Endothelial cell of umbilical vein (primary cell): Measurements from ENCODE around the gene COX6B1. TPM values are rescaled to one million over a fixed set of nuclear protein-coding genes. Genes with fewer than 3 reads are reported as not detected.

ENCODE experiments used
- BruUV-seq: library from RNA; stranded (reverse); fragments of 400-500 nt; replicated peaks from 2 replicates; lab custom pipeline; 2021; lab: Mats Ljungman, UMichigan
- CTCF ChIA-PET: fragments of 300-600, 350-600 bp; sonication (Branson Sonifier 250); formaldehyde crosslinking; loops from one replicate; lab custom pipeline; 2021; ENCODE audit warnings: antibody characterized with exemption, inconsistent platforms; lab: Charles Lee
- POLR2A ChIA-PET: fragments of 300-600, 350-600 bp; sonication (Branson Sonifier 250); formaldehyde crosslinking; loops from one replicate; lab custom pipeline; 2021; ENCODE audit warnings: antibody characterized with exemption, inconsistent platforms; lab: Charles Lee
- DNase-seq: peaks from one replicate; pipeline ENCODE4 v3.0.0-alpha.2; 2011; ENCODE audit warnings: low read depth, low spot score
- FAIRE-seq: peaks from 2 replicates; lab custom pipeline; 2011; peaks lifted over from hg19 to GRCh38; lab: Jason Lieb, UNC
- H2AFZ ChIP-seq: 2 replicates; pipeline ENCODE4 v1.6.0; 2012; ENCODE audit warnings: low read depth, low read length, control low read depth, inconsistent platforms
- H3K27ac ChIP-seq: 2 replicates; pipeline ENCODE4 v1.5.1; 2011; ENCODE audit warnings: low read depth, mild to moderate bottlenecking, control low read depth, low read length, moderate library complexity; ENCODE audit not compliant: insufficient read depth
- H3K27me3 ChIP-seq, 2 experiments: 2 replicates each; pipeline versions ENCODE4 v1.6.0 to v1.6.1; 2011; ENCODE audit warnings: low read length in 2 of 2, mixed read lengths in 1 of 2; ENCODE audit not compliant: control insufficient read depth in 2 of 2, insufficient read depth in 2 of 2
- H3K36me3 ChIP-seq, 2 experiments: 2 replicates in 1 of 2; 3 replicates in 1 of 2; pipeline ENCODE4 v1.5.1; 2011; ENCODE audit warnings: low read length in 2 of 2, mild to moderate bottlenecking in 1 of 2, moderate library complexity in 1 of 2; ENCODE audit not compliant: control insufficient read depth in 2 of 2, insufficient read depth in 2 of 2; ENCODE audit errors: extremely low read depth in 1 of 2
- H3K4me1 ChIP-seq: 3 replicates; pipeline ENCODE4 v1.5.1; 2011; ENCODE audit warnings: mild to moderate bottlenecking, low read length; ENCODE audit not compliant: control insufficient read depth, insufficient read depth; ENCODE audit errors: extremely low read depth
- H3K4me2 ChIP-seq: 2 replicates; pipeline ENCODE4 v1.6.1; 2011; ENCODE audit warnings: low read length, control low read depth, mixed read lengths; ENCODE audit not compliant: insufficient read depth
- H3K4me3 ChIP-seq, 3 experiments: fragments of 200-600 bp in 1 of 3; sonication (generic), shearing (Covaris generic) in 1 of 3; replicated peaks in 1 of 3; 2 replicates each; pipeline ENCODE4 v1.5.1; 2011 to 2016; ENCODE audit warnings: control low read depth in 3 of 3, low read length in 3 of 3, mild to moderate bottlenecking in 2 of 3, inconsistent platforms in 1 of 3, low read depth in 1 of 3, moderate library complexity in 1 of 3; ENCODE audit not compliant: insufficient read depth in 1 of 3
- H3K79me2 ChIP-seq: 2 replicates; pipeline ENCODE4 v1.6.0; 2012; ENCODE audit warnings: low read length, inconsistent platforms; ENCODE audit not compliant: control insufficient read depth, insufficient read depth
- H3K9ac ChIP-seq: replicated peaks from 2 replicates; pipeline ENCODE3; 2011; ENCODE audit warnings: low read length, control low read depth; ENCODE audit not compliant: insufficient read depth; ENCODE audit errors: extremely low read depth
- H3K9me1 ChIP-seq: replicated peaks from 3 replicates; pipeline ENCODE4 v1.6.0; 2011; ENCODE audit warnings: mild to moderate bottlenecking, low read length; ENCODE audit not compliant: control insufficient read depth, insufficient read depth; ENCODE audit errors: extremely low read depth
- H3K9me3 ChIP-seq: replicated peaks from 2 replicates; pipeline ENCODE4 v1.5.1; 2012; ENCODE audit warnings: low read length, inconsistent platforms; ENCODE audit not compliant: control insufficient read depth, insufficient read depth
- H4K20me1 ChIP-seq: replicated peaks from 2 replicates; pipeline ENCODE3; 2011; ENCODE audit warnings: mild to moderate bottlenecking, low read length; ENCODE audit not compliant: control insufficient read depth, insufficient read depth; ENCODE audit errors: extremely low read depth
- EZH2 ChIP-seq: IDR thresholded peaks from 2 replicates; pipeline ENCODE4 v1.6.1; 2012; ENCODE audit warnings: borderline replicate concordance, low read depth, mild to moderate bottlenecking, moderate library complexity, low read length, inconsistent platforms; ENCODE audit not compliant: severe bottlenecking
- FOS ChIP-seq: IDR thresholded peaks from 2 replicates; pipeline ENCODE4 v1.6.1; 2011; ENCODE audit warnings: mild to moderate bottlenecking, low read length, moderate library complexity, borderline replicate concordance; ENCODE audit not compliant: insufficient read depth
- GATA2 ChIP-seq: IDR thresholded peaks from 2 replicates; pipeline ENCODE4 v1.7.0; 2011; ENCODE audit warnings: low read depth, mild to moderate bottlenecking, moderate library complexity, mixed read lengths, low read length; ENCODE audit not compliant: insufficient read length, insufficient read depth
- JUN ChIP-seq: IDR thresholded peaks from 2 replicates; pipeline ENCODE4 v1.6.1; 2011; ENCODE audit warnings: borderline replicate concordance, low read depth; ENCODE audit not compliant: insufficient read length, insufficient read depth
- MYC ChIP-seq: IDR thresholded peaks from one replicate; pipeline ENCODE4 v1.6.1; 2011; ENCODE audit warnings: mild to moderate bottlenecking, low read depth, low read length
- POLR2A ChIP-seq: IDR thresholded peaks from 2 replicates; pipeline ENCODE4 v1.6.1; 2012; ENCODE audit warnings: low read depth, mild to moderate bottlenecking, control low read depth, low read length
- POLR2AphosphoS5 ChIP-seq: IDR thresholded peaks from 2 replicates; pipeline ENCODE4 v1.6.1; 2012; ENCODE audit warnings: low read depth, mild to moderate bottlenecking, control low read depth, low read length, moderate library complexity; ENCODE audit not compliant: insufficient read depth
- dilution Hi-C: fragments of 300-500 bp; cut with MboI; formaldehyde crosslinking; loops from one replicate; pipeline ENCODE4 v1.15.0; 2019; ENCODE audit warnings: low sequenced_read_pairs; ENCODE audit not compliant: extremely low pct_ligation_motif_present
- intact Hi-C: fragments of 100-400 bp; cut with micrococcal nuclease; formaldehyde crosslinking; loops from one replicate; pipeline ENCODE4 v1.10.0; 2022
- polyA plus RNA-seq, 4 experiments: library from polyadenylated mRNA; depleted of rRNA in 3 of 4; stranded (reverse) in 3 of 4; unstranded in 1 of 4; fragments of >200 nt; gene quantifications; 2 replicates each; pipeline versions ENCODE4 v1.2.1 to v1.2.3, GENCODE V29; 2011 to 2012; ENCODE audit warnings: missing spikeins in 1 of 4
- total RNA-seq: library from RNA; stranded (reverse); gene quantifications from 2 replicates; pipeline ENCODE4 v1.2.3, GENCODE V29; 2021
- TF ChIP-seq, protein P1 (sequence below), 2 donors: IDR thresholded peaks; 1 replicate in 1 of 2; 2 replicates in 1 of 2; pipeline ENCODE4 v1.5.1; 2011; ENCODE audit warnings: low read length in 2 of 2, mild to moderate bottlenecking in 2 of 2, moderate library complexity in 2 of 2, control low read depth in 1 of 2, inconsistent platforms in 1 of 2, low read depth in 1 of 2; ENCODE audit not compliant: insufficient read depth in 1 of 2; ENCODE audit errors: extremely low read depth in 1 of 2
- TF ChIP-seq, protein P2 (sequence below): IDR thresholded peaks from 2 replicates; pipeline ENCODE4 v1.6.1; 2011; ENCODE audit not compliant: insufficient read depth, insufficient read length

COX6B1 gene
- total and polyA plus RNA-seq, 2 donors (not counting 3 experiments of a cell fraction or from before 2014, with no cell fraction given): 327 to 692 TPM

DNA sequence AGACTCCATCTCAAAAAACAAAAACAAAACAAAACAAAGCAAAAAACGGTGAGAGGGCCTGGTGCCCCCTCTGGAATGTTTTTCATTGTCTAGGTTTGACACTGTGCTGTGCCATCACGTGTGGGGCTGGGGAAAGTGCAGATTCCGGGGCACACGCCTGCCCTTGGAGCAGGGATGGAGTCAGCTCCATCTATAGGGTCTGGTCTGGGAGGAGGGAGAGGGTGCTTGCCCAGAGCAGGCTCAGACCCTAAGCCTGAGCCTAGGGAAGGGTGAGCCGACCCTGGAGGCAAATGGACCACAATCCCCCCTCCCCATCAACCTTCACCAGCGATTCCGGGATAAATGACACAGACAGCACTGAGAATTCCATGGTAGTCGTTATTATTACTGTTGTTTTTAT, 45.3 kb downstream of the COX6B1 start:
- BruUV-seq: no TSS peak
- Histone ChIP-seq H3K36me3 (no peaks in the 10 kb centered on the region), H3K4me2 (no peak overlapping the region), H3K27me3 (no peaks in the 10 kb centered on the region), H3K79me2 (no peaks in the 10 kb centered on the region), H4K20me1 (no peaks in the 10 kb centered on the region), H3K27ac (no peak overlapping the region), H3K9me1 (no peaks in the 10 kb centered on the region), H3K4me3 (no peak overlapping the region), H3K4me1 (no peaks in the 10 kb centered on the region), H3K9me3 (no peaks in the 10 kb centered on the region), H2AFZ (no peak overlapping the region), H3K9ac (no peak overlapping the region)
- POLR2A ChIA-PET: no interaction called here
- intact Hi-C loops (loop anchor here (5.0 kb wide), 1 partner anchor 146 kb away; the partner anchor contains the start of gene TMEM147), dilution Hi-C loops (no loop called here)
- DNase-seq (no peak), FAIRE-seq (no peak)
- TF ChIP-seq, protein P1, sequence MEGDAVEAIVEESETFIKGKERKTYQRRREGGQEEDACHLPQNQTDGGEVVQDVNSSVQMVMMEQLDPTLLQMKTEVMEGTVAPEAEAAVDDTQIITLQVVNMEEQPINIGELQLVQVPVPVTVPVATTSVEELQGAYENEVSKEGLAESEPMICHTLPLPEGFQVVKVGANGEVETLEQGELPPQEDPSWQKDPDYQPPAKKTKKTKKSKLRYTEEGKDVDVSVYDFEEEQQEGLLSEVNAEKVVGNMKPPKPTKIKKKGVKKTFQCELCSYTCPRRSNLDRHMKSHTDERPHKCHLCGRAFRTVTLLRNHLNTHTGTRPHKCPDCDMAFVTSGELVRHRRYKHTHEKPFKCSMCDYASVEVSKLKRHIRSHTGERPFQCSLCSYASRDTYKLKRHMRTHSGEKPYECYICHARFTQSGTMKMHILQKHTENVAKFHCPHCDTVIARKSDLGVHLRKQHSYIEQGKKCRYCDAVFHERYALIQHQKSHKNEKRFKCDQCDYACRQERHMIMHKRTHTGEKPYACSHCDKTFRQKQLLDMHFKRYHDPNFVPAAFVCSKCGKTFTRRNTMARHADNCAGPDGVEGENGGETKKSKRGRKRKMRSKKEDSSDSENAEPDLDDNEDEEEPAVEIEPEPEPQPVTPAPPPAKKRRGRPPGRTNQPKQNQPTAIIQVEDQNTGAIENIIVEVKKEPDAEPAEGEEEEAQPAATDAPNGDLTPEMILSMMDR (IDR thresholded peaks at IDR 0.05; ENCODE audit: extremely low read depth in 1 of 2, insufficient read depth in 1 of 2, low read depth in 1 of 2, low read length in 2 of 2): no peak
- TF ChIP-seq POLR2A (no peak), JUN (no peak), FOS (no peak), POLR2AphosphoS5 (no peak), GATA2 (no peak), MYC (no peak), EZH2 (no peak)
- TF ChIP-seq, protein P2, sequence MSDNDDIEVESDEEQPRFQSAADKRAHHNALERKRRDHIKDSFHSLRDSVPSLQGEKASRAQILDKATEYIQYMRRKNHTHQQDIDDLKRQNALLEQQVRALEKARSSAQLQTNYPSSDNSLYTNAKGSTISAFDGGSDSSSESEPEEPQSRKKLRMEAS: no peak
- CTCF ChIA-PET: interaction anchor here (2.9 to 6.8 kb wide), 2 partner anchors 9 to 126 kb away, joined by 12 to 54 read pairs; no protein-coding TSS in a partner anchor
